ENCODE measurements around the gene SH3TC1. TPM values are rescaled to one million over a fixed set of nuclear protein-coding genes. Genes with fewer than 3 reads are reported as not detected.

SH3TC1 gene
- total and polyA plus RNA-seq, 10 of the 15 experiments (the other 5 are each of a cell fraction or from before 2014, with no cell fraction given) = 0.19 to 47.0 (median 18.4) TPM

DNA sequence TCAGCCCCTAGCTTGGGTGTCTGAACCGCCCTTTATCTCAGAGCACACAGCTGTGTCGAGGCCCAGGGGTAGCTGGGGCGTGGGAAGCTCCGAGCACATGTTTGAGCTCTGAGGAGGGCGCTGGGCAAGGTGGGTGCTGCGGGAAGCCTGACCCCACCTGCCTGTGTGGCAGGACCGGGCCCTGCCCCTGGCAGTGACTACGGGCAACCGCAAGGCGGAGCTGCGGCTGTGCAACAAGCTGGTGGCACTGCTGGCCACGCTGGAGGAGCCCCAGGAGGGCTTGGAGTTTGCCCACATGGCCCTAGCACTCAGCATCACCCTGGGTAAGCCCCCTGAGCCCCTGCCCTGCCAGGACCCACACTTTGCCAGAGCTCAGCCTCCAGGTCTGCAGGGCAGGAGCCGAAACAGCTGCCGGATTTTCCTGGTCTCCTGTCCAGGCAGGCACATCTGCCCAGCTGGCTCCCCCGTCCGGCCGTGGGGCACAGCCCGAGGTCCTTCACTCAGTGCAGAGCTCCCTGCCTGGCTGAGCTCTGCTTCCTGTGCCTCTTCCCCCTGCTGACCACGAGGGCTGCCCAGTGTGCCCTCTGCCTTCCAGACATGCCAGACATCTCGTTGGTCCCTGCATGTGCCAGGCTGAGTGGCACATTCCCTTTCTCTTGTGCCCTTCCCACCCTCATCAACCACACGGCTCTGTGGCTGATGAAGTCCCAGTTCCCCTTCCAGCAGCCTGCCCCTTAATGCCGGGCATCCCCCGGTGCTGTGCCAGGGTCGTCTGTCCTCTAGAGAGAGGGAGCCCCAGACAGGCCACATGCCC, 37.2 kb downstream of the SH3TC1 start:
- no peak overlapping the region for H3K4me2 ChIP-seq (ENCODE audit: control insufficient read depth, insufficient read depth)
- POLR2A ChIA-PET = no interaction called here
- H3K36me3 ChIP-seq (ENCODE audit: control insufficient read depth in 2 of 2, insufficient read depth in 2 of 2, low read length in 1 of 2) = peaks cover 9 to 24% of the 10 kb centered on the region in 2 experiments
- no peak for ATAC-seq
- no peak overlapping the region for H3K4me3 ChIP-seq
- no peaks in the 10 kb centered on the region for H3K9me3 ChIP-seq (replicated peaks; ENCODE audit: control insufficient read depth, insufficient read depth, low read length)
- H3K9ac ChIP-seq (ENCODE audit: control insufficient read depth, insufficient read depth, low read length) = no peak overlapping the region
- SMC1A ChIA-PET (ENCODE audit: uncharacterized antibody, unreplicated experiment) = interaction anchor here (1.3 to 1.4 kb wide), 2 partner anchors 11 to 60 kb away, joined by 3 to 4 read pairs; no protein-coding TSS in a partner anchor
- no TSS peak for BruUV-seq (replicated peaks)
- RAD21 ChIA-PET (ENCODE audit: unreplicated experiment) = interaction anchor here (1.9 kb wide), 1 partner anchor 60 kb away, joined by 5 read pairs; no protein-coding TSS in a partner anchor
- peaks cover 3% of the 10 kb centered on the region for H3K4me1 ChIP-seq (ENCODE audit: control insufficient read depth, insufficient read depth, low read length)
- H3K27me3 ChIP-seq (replicated peaks in 1 of 2; ENCODE audit: control insufficient read depth in 2 of 2, insufficient read depth in 2 of 2, low read length in 1 of 2) = no peaks in the 10 kb centered on the region
- FAIRE-seq = no peak
- H3K27ac ChIP-seq (ENCODE audit: control insufficient read depth, insufficient read depth) = no peak overlapping the region
- no peaks in the 10 kb centered on the region for H4K20me1 ChIP-seq (ENCODE audit: control insufficient read depth, insufficient read depth)
- intact Hi-C loops (cut with micrococcal nuclease; ENCODE audit: unreplicated experiment) = no loop called here
- no peaks in the 10 kb centered on the region; the same call in 1 of the 2 replicates for H3K79me2 ChIP-seq (ENCODE audit: control insufficient read depth, insufficient read depth, low read length)
- no peak for DNase-seq (ENCODE audit: low read depth, low spot score)
- no peak overlapping the region for H2AFZ ChIP-seq (ENCODE audit: control insufficient read depth, low read depth, low read length)
- WGBS (ENCODE audit: insufficient coverage, insufficient replicate concordance, low lambda C conversion rate, missing lambda C conversion rate) = 82% methylated on average over 22 of the region's 24 CpGs
- in situ Hi-C loops (cut with MboI) = no loop called here
- CTCF ChIA-PET = interaction anchor here (1.0 to 2.9 kb wide), 2 partner anchors 35 to 60 kb away, joined by 4 to 16 read pairs; no protein-coding TSS in a partner anchor
- TF ChIP-seq SKIL (IDR thresholded peaks at IDR 0.05; ENCODE audit: low read depth, poor library complexity, severe bottlenecking) (no peak), EED (IDR thresholded peaks at IDR 0.05; ENCODE audit: low read depth) (no peak), HDAC6 (IDR thresholded peaks at IDR 0.05; ENCODE audit: unreplicated experiment) (no peak), TCF12 (IDR thresholded peaks at IDR 0.05; ENCODE audit: low read depth, low read length) (no peak), MEF2A (IDR thresholded peaks at IDR 0.05; ENCODE audit: insufficient read depth, low read depth, low read length) (no peak), ZBTB11 (CRISPR knock-in tag; IDR thresholded peaks at IDR 0.05) (no peak), CREM (IDR thresholded peaks at IDR 0.05; ENCODE audit: low read depth) (no peak), ZNF217 (IDR thresholded peaks at IDR 0.05) (no peak), SREBF2 (IDR thresholded peaks at IDR 0.05; ENCODE audit: low read length) (no peak)
- TF ChIP-seq, protein P1, sequence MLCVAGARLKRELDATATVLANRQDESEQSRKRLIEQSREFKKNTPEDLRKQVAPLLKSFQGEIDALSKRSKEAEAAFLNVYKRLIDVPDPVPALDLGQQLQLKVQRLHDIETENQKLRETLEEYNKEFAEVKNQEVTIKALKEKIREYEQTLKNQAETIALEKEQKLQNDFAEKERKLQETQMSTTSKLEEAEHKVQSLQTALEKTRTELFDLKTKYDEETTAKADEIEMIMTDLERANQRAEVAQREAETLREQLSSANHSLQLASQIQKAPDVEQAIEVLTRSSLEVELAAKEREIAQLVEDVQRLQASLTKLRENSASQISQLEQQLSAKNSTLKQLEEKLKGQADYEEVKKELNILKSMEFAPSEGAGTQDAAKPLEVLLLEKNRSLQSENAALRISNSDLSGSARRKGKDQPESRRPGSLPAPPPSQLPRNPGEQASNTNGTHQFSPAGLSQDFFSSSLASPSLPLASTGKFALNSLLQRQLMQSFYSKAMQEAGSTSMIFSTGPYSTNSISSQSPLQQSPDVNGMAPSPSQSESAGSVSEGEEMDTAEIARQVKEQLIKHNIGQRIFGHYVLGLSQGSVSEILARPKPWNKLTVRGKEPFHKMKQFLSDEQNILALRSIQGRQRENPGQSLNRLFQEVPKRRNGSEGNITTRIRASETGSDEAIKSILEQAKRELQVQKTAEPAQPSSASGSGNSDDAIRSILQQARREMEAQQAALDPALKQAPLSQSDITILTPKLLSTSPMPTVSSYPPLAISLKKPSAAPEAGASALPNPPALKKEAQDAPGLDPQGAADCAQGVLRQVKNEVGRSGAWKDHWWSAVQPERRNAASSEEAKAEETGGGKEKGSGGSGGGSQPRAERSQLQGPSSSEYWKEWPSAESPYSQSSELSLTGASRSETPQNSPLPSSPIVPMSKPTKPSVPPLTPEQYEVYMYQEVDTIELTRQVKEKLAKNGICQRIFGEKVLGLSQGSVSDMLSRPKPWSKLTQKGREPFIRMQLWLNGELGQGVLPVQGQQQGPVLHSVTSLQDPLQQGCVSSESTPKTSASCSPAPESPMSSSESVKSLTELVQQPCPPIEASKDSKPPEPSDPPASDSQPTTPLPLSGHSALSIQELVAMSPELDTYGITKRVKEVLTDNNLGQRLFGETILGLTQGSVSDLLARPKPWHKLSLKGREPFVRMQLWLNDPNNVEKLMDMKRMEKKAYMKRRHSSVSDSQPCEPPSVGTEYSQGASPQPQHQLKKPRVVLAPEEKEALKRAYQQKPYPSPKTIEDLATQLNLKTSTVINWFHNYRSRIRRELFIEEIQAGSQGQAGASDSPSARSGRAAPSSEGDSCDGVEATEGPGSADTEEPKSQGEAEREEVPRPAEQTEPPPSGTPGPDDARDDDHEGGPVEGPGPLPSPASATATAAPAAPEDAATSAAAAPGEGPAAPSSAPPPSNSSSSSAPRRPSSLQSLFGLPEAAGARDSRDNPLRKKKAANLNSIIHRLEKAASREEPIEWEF (IDR thresholded peaks at IDR 0.05; ENCODE audit: insufficient replicate concordance, low read depth, low read length) = no peak
- TF ChIP-seq, protein P2, sequence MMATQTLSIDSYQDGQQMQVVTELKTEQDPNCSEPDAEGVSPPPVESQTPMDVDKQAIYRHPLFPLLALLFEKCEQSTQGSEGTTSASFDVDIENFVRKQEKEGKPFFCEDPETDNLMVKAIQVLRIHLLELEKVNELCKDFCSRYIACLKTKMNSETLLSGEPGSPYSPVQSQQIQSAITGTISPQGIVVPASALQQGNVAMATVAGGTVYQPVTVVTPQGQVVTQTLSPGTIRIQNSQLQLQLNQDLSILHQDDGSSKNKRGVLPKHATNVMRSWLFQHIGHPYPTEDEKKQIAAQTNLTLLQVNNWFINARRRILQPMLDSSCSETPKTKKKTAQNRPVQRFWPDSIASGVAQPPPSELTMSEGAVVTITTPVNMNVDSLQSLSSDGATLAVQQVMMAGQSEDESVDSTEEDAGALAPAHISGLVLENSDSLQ (IDR thresholded peaks at IDR 0.05) = no peak

Data from GM12878 (cell line).